Trophoblast cell (in vitro differentiated cells and primary cell): Measurements from ENCODE around the gene GABRD.

Source experiments
- DNase-seq, 2 donors: peaks; one replicate each; pipeline ENCODE4 v3.0.0-alpha.2; 2016
- H2AFZ ChIP-seq: 2 replicates; pipeline ENCODE4 v1.6.1; 2013; ENCODE audit warnings: low read length, moderate library complexity, mild to moderate bottlenecking; ENCODE audit not compliant: insufficient read depth, poor library complexity
- H2AK5ac ChIP-seq: 2 replicates; pipeline ENCODE4 v1.6.1; 2013; ENCODE audit warnings: mild to moderate bottlenecking, low read length
- H2BK120ac ChIP-seq: 2 replicates; pipeline ENCODE4 v1.6.1; 2013; ENCODE audit warnings: low read length, mild to moderate bottlenecking, moderate library complexity; ENCODE audit not compliant: insufficient read depth, poor library complexity
- H2BK12ac ChIP-seq: 2 replicates; pipeline ENCODE4 v1.6.1; 2013; ENCODE audit warnings: mild to moderate bottlenecking, low read length, moderate library complexity
- H2BK5ac ChIP-seq: 2 replicates; pipeline ENCODE4 v1.6.1; 2013; ENCODE audit warnings: low read length, low read depth, moderate library complexity, mild to moderate bottlenecking; ENCODE audit not compliant: poor library complexity
- H3K14ac ChIP-seq: 2 replicates; pipeline ENCODE4 v1.6.1; 2013; ENCODE audit warnings: mild to moderate bottlenecking, low read length
- H3K18ac ChIP-seq: 2 replicates; pipeline ENCODE4 v1.6.1; 2013; ENCODE audit warnings: mild to moderate bottlenecking, low read length
- H3K23ac ChIP-seq: 2 replicates; pipeline ENCODE4 v1.6.1; 2013; ENCODE audit warnings: low read length
- H3K27ac ChIP-seq: 2 replicates; pipeline ENCODE4 v1.5.1; 2013; ENCODE audit warnings: low read depth, mild to moderate bottlenecking, inconsistent platforms, low read length, moderate library complexity
- H3K27me3 ChIP-seq: 2 replicates; pipeline ENCODE4 v1.6.1; 2013; ENCODE audit warnings: inconsistent platforms, mild to moderate bottlenecking, low read length, moderate library complexity; ENCODE audit not compliant: insufficient read depth
- H3K36me3 ChIP-seq, 2 experiments: 1 replicate in 1 of 2; 2 replicates in 1 of 2; pipeline ENCODE4 v1.6.1; 2013; ENCODE audit warnings: low read length in 2 of 2, mild to moderate bottlenecking in 2 of 2, moderate library complexity in 1 of 2; ENCODE audit not compliant: insufficient read depth in 2 of 2, control insufficient read depth in 1 of 2
- H3K4ac ChIP-seq: 2 replicates; pipeline ENCODE4 v1.6.1; 2013; ENCODE audit warnings: low read depth, mild to moderate bottlenecking, low read length, moderate library complexity
- H3K4me1 ChIP-seq, 2 experiments: 1 replicate in 1 of 2; 2 replicates in 1 of 2; pipeline ENCODE4 v1.6.1; 2013; ENCODE audit warnings: low read length in 2 of 2, mild to moderate bottlenecking in 2 of 2, moderate library complexity in 1 of 2; ENCODE audit not compliant: insufficient read depth in 2 of 2, control insufficient read depth in 1 of 2
- H3K4me2 ChIP-seq: 2 replicates; pipeline ENCODE4 v1.6.1; 2013; ENCODE audit warnings: inconsistent platforms, mild to moderate bottlenecking, low read length, moderate library complexity
- H3K4me3 ChIP-seq: 2 replicates; pipeline ENCODE4 v1.5.1; 2013; ENCODE audit warnings: mild to moderate bottlenecking, low read depth, low read length, inconsistent platforms
- H3K79me1 ChIP-seq: one replicate; pipeline ENCODE4 v1.6.1; 2013; ENCODE audit warnings: low read length
- H3K79me2 ChIP-seq: 2 replicates; pipeline ENCODE4 v1.6.1; 2013; ENCODE audit warnings: low read length, mild to moderate bottlenecking; ENCODE audit not compliant: control insufficient read depth, insufficient read depth, poor library complexity
- H3K9ac ChIP-seq: 2 replicates; pipeline ENCODE4 v1.6.1; 2013; ENCODE audit warnings: mild to moderate bottlenecking, low read length
- H3K9me3 ChIP-seq: 2 replicates; pipeline ENCODE4 v1.6.1; 2013; ENCODE audit warnings: low read depth, mild to moderate bottlenecking, control low read depth, inconsistent platforms, low read length; ENCODE audit not compliant: insufficient read depth
- H4K12ac ChIP-seq: 2 replicates; pipeline ENCODE4 v1.6.1; 2013; ENCODE audit warnings: low read depth, mild to moderate bottlenecking, low read length, moderate library complexity
- H4K8ac ChIP-seq: 2 replicates; pipeline ENCODE4 v1.6.1; 2013; ENCODE audit warnings: low read depth, mild to moderate bottlenecking, low read length, moderate library complexity
- H4K91ac ChIP-seq: one replicate; pipeline ENCODE4 v1.6.1; 2013; ENCODE audit warnings: low read depth, mild to moderate bottlenecking, low read length, moderate library complexity
- WGBS: extraction: QIAGEN DNeasy Blood & Tissue Kit; methylation state at CpG from one replicate; pipeline ENCODE4 v1.1.7; 2013; ENCODE audit warnings: missing lambda C conversion rate; ENCODE audit not compliant: insufficient read length, insufficient coverage; ENCODE audit errors: extremely low coverage; 5-methylcytosine and 5-hydroxymethylcytosine counted together

The GABRD gene

DNA sequence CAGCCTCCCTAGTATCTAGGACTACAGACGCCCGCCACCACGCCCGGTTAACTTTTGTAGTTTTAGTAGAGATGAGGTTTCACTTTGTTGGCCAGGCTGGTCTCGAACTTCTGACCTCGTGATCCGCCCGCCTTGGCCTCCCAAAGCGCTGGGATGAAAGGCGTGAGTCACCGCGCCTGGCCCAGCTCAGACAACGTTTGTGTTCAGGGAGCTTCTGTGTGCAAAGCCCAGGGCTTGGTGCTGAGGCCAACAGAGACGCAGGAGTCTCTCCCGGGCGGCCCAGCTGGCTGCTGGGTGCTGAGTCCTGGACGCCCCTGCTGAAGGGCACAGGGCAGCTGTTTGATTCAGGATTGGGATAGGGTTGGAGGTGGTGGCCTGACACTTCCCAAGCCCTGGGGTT lies 34.1 kb downstream of the GABRD start:
- Histone ChIP-seq H3K4me3 (no peak overlapping the region), H3K4me2 (no peak overlapping the region), H3K18ac (no peak overlapping the region), H3K4ac (no peak overlapping the region), H3K36me3 (peaks cover 19 to 20% of the 10 kb centered on the region in 2 experiments), H4K12ac (no peak overlapping the region), H2BK12ac (no peak overlapping the region), H3K9me3 (peaks cover 2% of the 10 kb centered on the region), H3K79me1 (peaks cover 10% of the 10 kb centered on the region), H3K9ac (no peak overlapping the region), H4K91ac (no peak overlapping the region), H3K23ac (no peak overlapping the region), H3K79me2 (peaks cover 17% of the 10 kb centered on the region), H2AK5ac (no peak overlapping the region), H4K8ac (no peak overlapping the region), H3K4me1 (peaks cover 18 to 22% of the 10 kb centered on the region in 2 experiments), H2BK120ac (no peak overlapping the region), H2AFZ (no peak overlapping the region), H3K27ac (no peak overlapping the region), H3K27me3 (peaks cover 4% of the 10 kb centered on the region), H3K14ac (no peak overlapping the region), H2BK5ac (no peak overlapping the region)
- DNase-seq: no peak
- WGBS: no CpG with 5 or more reads among the region's 17 CpGs

DNA sequence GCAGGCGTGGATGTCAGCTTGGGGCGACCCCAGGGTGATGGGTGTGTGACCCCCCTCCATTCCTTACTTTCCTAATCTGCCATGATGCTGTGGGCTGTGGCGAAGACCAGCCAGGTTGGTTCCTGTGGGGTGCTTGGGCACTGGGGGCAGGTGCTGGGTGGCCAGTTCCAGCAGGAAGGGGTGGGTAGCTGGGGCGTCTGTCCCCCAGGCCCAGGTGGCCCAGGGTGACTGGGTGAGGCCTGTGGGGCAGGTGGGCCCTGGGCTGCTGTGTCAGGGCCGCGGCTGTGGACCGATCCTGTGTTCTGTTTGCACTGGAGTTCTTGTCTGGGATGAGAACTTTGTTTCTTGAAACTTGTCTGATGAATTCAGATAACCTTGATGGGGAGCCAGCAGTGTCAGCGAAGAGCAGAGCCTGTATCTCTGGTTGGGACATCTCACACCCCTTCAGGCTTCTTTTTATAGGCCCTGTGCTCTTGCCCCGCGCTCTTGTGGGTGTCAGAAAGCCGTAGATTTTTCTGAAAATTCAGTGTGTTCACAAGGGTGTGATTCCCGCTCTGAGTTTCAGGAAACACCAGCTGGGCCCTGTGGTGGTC lies 34.7 kb downstream of the GABRD start:
- Histone ChIP-seq H3K4me2 (no peak overlapping the region), H3K4ac (no peak overlapping the region), H2BK5ac (no peak overlapping the region), H3K9ac (no peak overlapping the region), H3K9me3 (peaks cover 2% of the 10 kb centered on the region), H2BK12ac (no peak overlapping the region), H3K14ac (no peak overlapping the region), H3K36me3 (peaks cover 19 to 24% of the 10 kb centered on the region in 2 experiments), H4K12ac (no peak overlapping the region), H2AFZ (no peak overlapping the region), H4K8ac (no peak overlapping the region), H2BK120ac (no peak overlapping the region), H3K79me1 (peaks cover 10% of the 10 kb centered on the region), H3K27me3 (peaks cover 4% of the 10 kb centered on the region), H3K27ac (no peak overlapping the region), H3K18ac (peak overlapping the region; percentile 58), H3K79me2 (peaks cover 17% of the 10 kb centered on the region), H4K91ac (no peak overlapping the region), H3K23ac (no peak overlapping the region), H3K4me3 (no peak overlapping the region), H3K4me1 (peaks cover 18 to 22% of the 10 kb centered on the region in 2 experiments), H2AK5ac (no peak overlapping the region)
- no peak for DNase-seq
- no CpG with 5 or more reads among the region's 12 CpGs for WGBS

DNA sequence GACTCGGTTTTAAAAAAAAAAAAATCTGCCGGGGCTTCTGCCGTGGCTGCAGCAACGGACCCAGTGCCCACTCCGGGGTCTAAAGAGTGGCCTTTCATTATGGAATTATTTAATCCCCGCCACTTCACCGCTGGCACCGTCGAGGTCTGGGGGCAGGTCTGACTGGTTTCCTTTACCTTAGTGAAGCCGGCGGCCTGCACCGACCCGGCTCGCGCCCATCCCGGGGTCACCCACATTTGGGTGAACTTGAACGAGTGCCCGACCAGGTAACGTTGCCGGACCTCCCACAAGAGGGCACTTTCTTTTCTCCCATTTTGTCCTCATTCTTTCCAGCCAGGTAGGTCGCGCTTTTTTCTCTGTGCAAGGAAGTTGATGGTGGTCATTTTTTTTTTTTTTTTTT lies 35.4 kb downstream of the GABRD start:
- peaks cover 17% of the 10 kb centered on the region for H3K79me2 ChIP-seq
- no peak overlapping the region for H2AFZ ChIP-seq
- no peak overlapping the region for H3K27ac ChIP-seq
- H2BK12ac ChIP-seq: no peak overlapping the region
- WGBS: no CpG with 5 or more reads among the region's 22 CpGs
- H2BK120ac ChIP-seq: no peak overlapping the region
- H3K14ac ChIP-seq: no peak overlapping the region
- H4K91ac ChIP-seq: no peak overlapping the region
- H3K4me2 ChIP-seq: no peak overlapping the region
- H3K9me3 ChIP-seq: peaks cover 2% of the 10 kb centered on the region
- no peak overlapping the region for H3K23ac ChIP-seq
- H3K18ac ChIP-seq: no peak overlapping the region
- no peak overlapping the region for H3K4me3 ChIP-seq
- H2AK5ac ChIP-seq: no peak overlapping the region
- H3K9ac ChIP-seq: no peak overlapping the region
- DNase-seq: no peak
- H3K4ac ChIP-seq: no peak overlapping the region
- no peak overlapping the region for H4K8ac ChIP-seq
- no peak overlapping the region for H4K12ac ChIP-seq
- peaks cover 10% of the 10 kb centered on the region for H3K79me1 ChIP-seq
- H3K4me1 ChIP-seq: peaks cover 12 to 16% of the 10 kb centered on the region in 2 experiments
- peaks cover 4% of the 10 kb centered on the region for H3K27me3 ChIP-seq
- H3K36me3 ChIP-seq: peaks cover 23 to 29% of the 10 kb centered on the region in 2 experiments
- H2BK5ac ChIP-seq: no peak overlapping the region

DNA sequence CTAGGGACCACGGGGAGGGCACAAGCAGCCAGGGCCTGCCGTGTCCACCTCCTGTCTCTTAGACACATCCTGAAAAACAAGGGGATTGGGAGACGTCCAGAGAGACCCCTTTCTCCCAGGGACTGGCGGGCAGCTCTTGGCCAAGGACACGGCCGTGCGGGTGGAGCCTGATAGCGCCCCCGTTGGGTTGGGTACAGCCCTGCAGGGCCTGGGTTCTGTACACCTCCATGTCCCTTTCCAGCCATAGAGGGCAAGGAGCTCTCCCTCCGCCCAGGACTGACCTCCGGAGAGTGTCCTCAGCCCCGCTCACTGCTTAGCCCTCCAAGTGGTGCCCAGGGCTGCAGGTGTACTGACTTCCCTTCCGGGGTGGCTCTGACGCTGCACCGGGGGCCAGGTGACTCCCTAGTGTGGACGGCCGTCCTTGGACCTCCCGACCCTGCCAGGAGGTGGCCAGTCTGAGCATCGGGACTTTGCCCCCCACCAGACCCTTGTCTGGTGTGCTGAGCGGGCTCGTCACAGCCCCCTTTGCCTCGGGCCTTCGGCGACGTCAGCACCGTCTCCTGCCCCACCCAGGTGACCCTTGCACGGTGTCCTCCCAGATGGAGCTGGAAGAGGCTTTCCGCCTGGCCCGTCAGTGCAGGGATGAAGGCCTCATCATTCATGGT lies 36.9 kb downstream of the GABRD start:
- no peak overlapping the region for H3K14ac ChIP-seq
- DNase-seq: no peak
- H2BK5ac ChIP-seq: no peak overlapping the region
- H4K12ac ChIP-seq: no peak overlapping the region
- no peak overlapping the region for H2AK5ac ChIP-seq
- H3K4me1 ChIP-seq: peaks cover 14 to 20% of the 10 kb centered on the region in 2 experiments
- no peak overlapping the region for H2BK12ac ChIP-seq
- H3K4me2 ChIP-seq: no peak overlapping the region
- peaks cover 37 to 43% of the 10 kb centered on the region in 2 experiments for H3K36me3 ChIP-seq
- no CpG with 5 or more reads among the region's 29 CpGs for WGBS
- H2BK120ac ChIP-seq: no peak overlapping the region
- no peak overlapping the region for H3K27ac ChIP-seq
- no peak overlapping the region for H3K4ac ChIP-seq
- no peak overlapping the region for H2AFZ ChIP-seq
- peaks cover 11% of the 10 kb centered on the region for H3K79me2 ChIP-seq
- H3K9me3 ChIP-seq: peaks cover 2% of the 10 kb centered on the region
- no peak overlapping the region for H3K9ac ChIP-seq
- H4K91ac ChIP-seq: no peak overlapping the region
- no peak overlapping the region for H4K8ac ChIP-seq
- no peak overlapping the region for H3K23ac ChIP-seq
- no peak overlapping the region for H3K4me3 ChIP-seq
- no peak overlapping the region for H3K18ac ChIP-seq
- H3K27me3 ChIP-seq: peaks cover 3% of the 10 kb centered on the region
- peaks cover 2% of the 10 kb centered on the region for H3K79me1 ChIP-seq
